GM23338 (cell line): ENCODE data around the gene SH3TC2. TPM values are rescaled to one million over a fixed set of nuclear protein-coding genes. Genes with fewer than 3 reads are reported as not detected.

ENCODE experiments used
- ATAC-seq: fragments of 200-7000 bp; cut with Tn5 transposase; 3 replicates; pipeline ENCODE4 v1.9.1; 2020
- DNase-seq: peaks from one replicate; pipeline ENCODE4 v3.0.0-alpha.2; 2015; ENCODE audit warnings: low spot score
- H2AFZ ChIP-seq: fragments of 200-600 bp; sonication (generic); 2 replicates; pipeline ENCODE4 v1.8.0; 2016; ENCODE audit warnings: antibody characterized with exemption, mild to moderate bottlenecking, moderate library complexity
- H3F3A ChIP-seq: fragments of 200-600 bp; sonication (generic); replicated peaks from 2 replicates; pipeline ENCODE4 v1.8.0; 2017; ENCODE audit warnings: antibody characterized with exemption, mixed run types, low read depth
- H3K27ac ChIP-seq: fragments of 200-600 bp; sonication (generic); 2 replicates; pipeline ENCODE4 v1.6.1; 2016; ENCODE audit warnings: low read depth
- H3K27me3 ChIP-seq: fragments of 200-600 bp; sonication (generic); 2 replicates; pipeline ENCODE4 v1.8.0; 2016; ENCODE audit warnings: mild to moderate bottlenecking, mixed run types, moderate library complexity; ENCODE audit not compliant: insufficient read depth
- H3K36me3 ChIP-seq: fragments of 200-600 bp; sonication (generic); 2 replicates; pipeline ENCODE4 v1.8.0; 2016; ENCODE audit warnings: mild to moderate bottlenecking; ENCODE audit not compliant: insufficient read depth
- H3K4me1 ChIP-seq: fragments of 200-600 bp; sonication (generic); 2 replicates; pipeline ENCODE4 v1.8.0; 2016; ENCODE audit warnings: mild to moderate bottlenecking, moderate library complexity; ENCODE audit not compliant: insufficient read depth
- H3K4me2 ChIP-seq: fragments of 200-600 bp; sonication (generic); 2 replicates; pipeline ENCODE4 v1.7.1; 2017; ENCODE audit warnings: mixed run types
- H3K4me3 ChIP-seq: fragments of 200-600 bp; sonication (generic); 2 replicates; pipeline ENCODE4 v1.6.1; 2016; ENCODE audit warnings: mixed run types
- H3K79me2 ChIP-seq: fragments of 200-600 bp; sonication (generic); replicated peaks from 2 replicates; pipeline ENCODE4 v1.8.0; 2017; ENCODE audit warnings: mild to moderate bottlenecking; ENCODE audit not compliant: insufficient read depth
- H3K9me2 ChIP-seq: fragments of 200-600 bp; sonication (generic); 2 replicates; pipeline ENCODE4 v1.8.0; 2017; ENCODE audit not compliant: insufficient read depth
- H4K20me1 ChIP-seq: fragments of 200-600 bp; sonication (generic); replicated peaks from 2 replicates; pipeline ENCODE4 v1.8.0; 2017; ENCODE audit warnings: mild to moderate bottlenecking; ENCODE audit not compliant: insufficient read depth
- H3K27ac Mint-ChIP-seq: 2 replicates; pipeline ENCODE4 v1.8.0; 2020; ENCODE audit warnings: inconsistent platforms, mild to moderate bottlenecking, moderate library complexity, mixed read lengths
- H3K27me3 Mint-ChIP-seq: 3 replicates; pipeline ENCODE4 v1.8.0; 2022; ENCODE audit warnings: low read depth, mild to moderate bottlenecking, moderate library complexity, mixed read lengths, inconsistent platforms; ENCODE audit not compliant: insufficient read depth, poor library complexity
- H3K36me3 Mint-ChIP-seq: 3 replicates; pipeline ENCODE4 v1.8.0; 2021; ENCODE audit warnings: low read depth, mild to moderate bottlenecking, inconsistent platforms, moderate library complexity, mixed read lengths
- H3K4me1 Mint-ChIP-seq: 3 replicates; pipeline ENCODE4 v1.8.0; 2020; ENCODE audit warnings: mild to moderate bottlenecking, inconsistent platforms, mixed read lengths
- H3K4me3 Mint-ChIP-seq: 3 replicates; pipeline ENCODE4 v1.8.0; 2021; ENCODE audit warnings: moderate library complexity, mild to moderate bottlenecking, inconsistent platforms, mixed read lengths
- H3K9me3 Mint-ChIP-seq: 3 replicates; pipeline ENCODE4 v1.8.0; 2020; ENCODE audit warnings: moderate library complexity, mild to moderate bottlenecking, inconsistent platforms, mixed read lengths
- CREB1 ChIP-seq: fragments of 250-450 bp; sonication (Bioruptor Pico); IDR thresholded peaks from 2 replicates; pipeline ENCODE4 v1.5.0; 2020; ENCODE audit warnings: low read depth, mild to moderate bottlenecking, moderate library complexity
- EZH2 ChIP-seq: fragments of 200-600 bp; sonication (generic); IDR thresholded peaks from one replicate; pipeline ENCODE4 v1.8.0; 2017; ENCODE audit warnings: antibody characterized with exemption, mild to moderate bottlenecking, low read depth; ENCODE audit not compliant: unreplicated experiment
- EZH2phosphoT487 ChIP-seq: fragments of 200-600 bp; sonication (generic); IDR thresholded peaks from one replicate; pipeline ENCODE4 v1.8.1; 2018; ENCODE audit warnings: antibody characterized with exemption; ENCODE audit not compliant: unreplicated experiment
- JUNB ChIP-seq: IDR thresholded peaks from one replicate; pipeline ENCODE4 v1.6.1; 2016; ENCODE audit warnings: antibody characterized with exemption; ENCODE audit not compliant: unreplicated experiment
- POLR2AphosphoS5 ChIP-seq: IDR thresholded peaks from 2 replicates; pipeline ENCODE4 v1.6.1; 2016; ENCODE audit warnings: antibody characterized with exemption, low read depth
- STAT1 ChIP-seq: IDR thresholded peaks from one replicate; pipeline ENCODE4 v1.6.1; 2016; ENCODE audit warnings: antibody characterized with exemption; ENCODE audit not compliant: unreplicated experiment
- ZNF114 ChIP-seq: fragments of 250-450 bp; sonication (Bioruptor Pico); IDR thresholded peaks from 2 replicates; pipeline ENCODE4 v1.5.0; 2020; ENCODE audit warnings: mild to moderate bottlenecking, moderate library complexity
- ZNF331 ChIP-seq: fragments of 250-450 bp; sonication (Bioruptor Pico); IDR thresholded peaks from 2 replicates; pipeline ENCODE4 v1.5.0; 2020; ENCODE audit warnings: low read depth, mild to moderate bottlenecking, moderate library complexity
- ZNF462 ChIP-seq: fragments of 250-450 bp; sonication (Bioruptor Pico); IDR thresholded peaks from 2 replicates; pipeline ENCODE4 v1.5.0; 2020; ENCODE audit warnings: mild to moderate bottlenecking, moderate library complexity
- polyA plus RNA-seq: library from polyadenylated mRNA; unstranded; fragments of >200 nt; fragmentation: Nextera tagmentation; extraction: Ambion mirVana; gene quantifications from 2 replicates; pipeline ENCODE4 v1.2.1, GENCODE V29; 2016
- total RNA-seq: library from RNA; depleted of rRNA; stranded (reverse); fragments of >200 nt; shearing (Covaris generic); gene quantifications from 2 replicates; pipeline ENCODE4 v1.2.3, GENCODE V29; 2014
- TF ChIP-seq, protein P1 (sequence below), 2 experiments: fragments of 200-600 bp in 1 of 2; sonication (generic) in 1 of 2; conservative IDR thresholded peaks; 2 replicates each; pipeline versions ENCODE4 v1.5.1 to v1.6.1; 2016 to 2017; ENCODE audit warnings: antibody characterized with exemption in 2 of 2, low read depth in 2 of 2, mild to moderate bottlenecking in 2 of 2, moderate library complexity in 1 of 2
- TF ChIP-seq, protein P2 (sequence below): IDR thresholded peaks from 2 replicates; pipeline ENCODE4 v1.6.1; 2016; ENCODE audit warnings: antibody characterized with exemption

SH3TC2 gene
- total and polyA plus RNA-seq, 2 experiments from 2014 or later = 0.10 to 0.17 TPM

DNA sequence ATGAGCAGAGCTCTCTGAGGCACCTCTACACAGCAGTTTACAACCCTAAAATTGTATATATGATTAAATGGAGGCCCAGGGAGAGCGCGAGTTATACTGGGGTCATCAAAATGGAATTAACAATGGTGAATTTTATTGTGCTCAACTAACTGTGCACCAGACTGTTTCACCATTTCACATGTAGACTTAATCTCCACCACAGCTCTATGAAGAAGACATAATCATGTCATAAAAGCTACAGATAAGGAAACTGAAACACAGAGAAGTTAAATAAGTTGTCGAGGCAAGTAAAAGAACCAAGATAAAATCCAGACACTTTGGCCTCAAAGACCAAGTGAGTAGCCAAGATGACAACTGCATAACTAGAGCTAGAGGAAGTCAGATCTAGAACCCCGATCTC is 1.5 kb downstream of the SH3TC2 start:
- Histone ChIP-seq H2AFZ (no peak overlapping the region), H3K9me2 (no peaks in the 10 kb centered on the region; the same call in none of the 2 replicates), H3K79me2 (no peaks in the 10 kb centered on the region), H3F3A (no peaks in the 10 kb centered on the region), H3K4me3 (no peak overlapping the region), H4K20me1 (no peaks in the 10 kb centered on the region), H3K36me3 (no peaks in the 10 kb centered on the region), H3K4me2 (no peak overlapping the region), H3K4me1 (peaks cover 7% of the 10 kb centered on the region; the same call in 1 of the 2 replicates), H3K27ac (no peak overlapping the region), H3K27me3 (no peaks in the 10 kb centered on the region)
- no peak overlapping the region for H3K27ac Mint-ChIP-seq
- H3K4me3 Mint-ChIP-seq = no peak overlapping the region
- H3K27me3 Mint-ChIP-seq = peaks cover 9% of the 10 kb centered on the region
- ATAC-seq (no peak), DNase-seq (no peak)
- TF ChIP-seq ZNF114 (CRISPR knock-in tag) = no peak
- TF ChIP-seq CREB1 (CRISPR knock-in tag) = no peak
- TF ChIP-seq JUNB = no peak
- TF ChIP-seq, protein P1, sequence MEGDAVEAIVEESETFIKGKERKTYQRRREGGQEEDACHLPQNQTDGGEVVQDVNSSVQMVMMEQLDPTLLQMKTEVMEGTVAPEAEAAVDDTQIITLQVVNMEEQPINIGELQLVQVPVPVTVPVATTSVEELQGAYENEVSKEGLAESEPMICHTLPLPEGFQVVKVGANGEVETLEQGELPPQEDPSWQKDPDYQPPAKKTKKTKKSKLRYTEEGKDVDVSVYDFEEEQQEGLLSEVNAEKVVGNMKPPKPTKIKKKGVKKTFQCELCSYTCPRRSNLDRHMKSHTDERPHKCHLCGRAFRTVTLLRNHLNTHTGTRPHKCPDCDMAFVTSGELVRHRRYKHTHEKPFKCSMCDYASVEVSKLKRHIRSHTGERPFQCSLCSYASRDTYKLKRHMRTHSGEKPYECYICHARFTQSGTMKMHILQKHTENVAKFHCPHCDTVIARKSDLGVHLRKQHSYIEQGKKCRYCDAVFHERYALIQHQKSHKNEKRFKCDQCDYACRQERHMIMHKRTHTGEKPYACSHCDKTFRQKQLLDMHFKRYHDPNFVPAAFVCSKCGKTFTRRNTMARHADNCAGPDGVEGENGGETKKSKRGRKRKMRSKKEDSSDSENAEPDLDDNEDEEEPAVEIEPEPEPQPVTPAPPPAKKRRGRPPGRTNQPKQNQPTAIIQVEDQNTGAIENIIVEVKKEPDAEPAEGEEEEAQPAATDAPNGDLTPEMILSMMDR (conservative IDR thresholded peaks at IDR 0.05; ENCODE audit: low read depth in 2 of 2) = no peak
- no peak for TF ChIP-seq POLR2AphosphoS5
- TF ChIP-seq STAT1 = no peak
- TF ChIP-seq, protein P2, sequence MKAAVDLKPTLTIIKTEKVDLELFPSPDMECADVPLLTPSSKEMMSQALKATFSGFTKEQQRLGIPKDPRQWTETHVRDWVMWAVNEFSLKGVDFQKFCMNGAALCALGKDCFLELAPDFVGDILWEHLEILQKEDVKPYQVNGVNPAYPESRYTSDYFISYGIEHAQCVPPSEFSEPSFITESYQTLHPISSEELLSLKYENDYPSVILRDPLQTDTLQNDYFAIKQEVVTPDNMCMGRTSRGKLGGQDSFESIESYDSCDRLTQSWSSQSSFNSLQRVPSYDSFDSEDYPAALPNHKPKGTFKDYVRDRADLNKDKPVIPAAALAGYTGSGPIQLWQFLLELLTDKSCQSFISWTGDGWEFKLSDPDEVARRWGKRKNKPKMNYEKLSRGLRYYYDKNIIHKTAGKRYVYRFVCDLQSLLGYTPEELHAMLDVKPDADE = no peak
- TF ChIP-seq EZH2phosphoT487 = no peak
- no peak for TF ChIP-seq EZH2
- TF ChIP-seq ZNF331 (CRISPR knock-in tag) = no peak
- TF ChIP-seq ZNF462 (CRISPR knock-in tag) = no peak
- H3K36me3 Mint-ChIP-seq = peaks cover 2% of the 10 kb centered on the region; the same call in 1 of the 3 replicates
- H3K9me3 Mint-ChIP-seq = peaks cover 13% of the 10 kb centered on the region
- H3K4me1 Mint-ChIP-seq = peaks cover 14% of the 10 kb centered on the region; the same call in 2 of the 3 replicates
